Left lung (tissue), 10 donors: ENCODE measurements around the gene DNAJC27. TPM values are rescaled to one million over a fixed set of nuclear protein-coding genes. Genes with fewer than 3 reads are reported as not detected.

ENCODE experiments used
- ATAC-seq: fragments of 200-7000 bp; cut with Tn5 transposase; one replicate; pipeline ENCODE4 v1.9.1; 2020; ENCODE audit warnings: moderate library complexity
- DNase-seq, 4 donors: peaks; one replicate each; pipeline ENCODE4 v3.0.0-alpha.2; 2013 to 2020
- H3K27ac ChIP-seq, 2 donors: fragments of 200-600 bp; sonication (generic) in 1 of 2; one replicate each; pipeline versions ENCODE4 v1.5.0 to v1.8.0; 2020 to 2021
- H3K27me3 ChIP-seq, 2 donors: fragments of 200-600 bp; sonication (generic) in 1 of 2; one replicate each; pipeline versions ENCODE4 v1.5.0 to v1.8.0; 2020 to 2021
- H3K36me3 ChIP-seq, 2 donors: fragments of 200-600 bp; sonication (generic) in 1 of 2; one replicate each; pipeline versions ENCODE4 v1.5.0 to v1.8.0; 2020 to 2021
- H3K4me1 ChIP-seq, 2 donors: fragments of 200-600 bp; one replicate each; pipeline ENCODE4 v1.8.0; 2021
- H3K4me3 ChIP-seq, 2 donors: fragments of 200-600 bp; sonication (generic) in 1 of 2; one replicate each; pipeline versions ENCODE4 v1.5.0 to v1.8.0; 2020 to 2021; ENCODE audit warnings: mild to moderate bottlenecking in 1 of 2
- H3K9me3 ChIP-seq, 2 donors: fragments of 200-600 bp; sonication (generic) in 1 of 2; one replicate each; pipeline versions ENCODE4 v1.5.0 to v1.8.0; 2020 to 2021
- CTCF ChIP-seq, 2 donors: fragments of 200-600 bp; sonication (generic) in 1 of 2; IDR thresholded peaks; one replicate each; pipeline versions ENCODE4 v1.5.0 to v1.8.0; 2021; ENCODE audit warnings: antibody characterized with exemption in 2 of 2
- intact Hi-C, 2 donors: fragments of 100-400 bp; cut with DNase I; formaldehyde crosslinking; loops; one replicate each; pipeline versions ENCODE4 v1.11.2 to v1.14.2; 2022
- polyA plus RNA-seq, 6 donors: library from polyadenylated mRNA; unstranded; fragments of 120-200 nt; gene quantifications; one replicate each; pipeline ENCODE4 v1.2.1, GENCODE V29; 2013; ENCODE audit not compliant: insufficient read length in 6 of 6
- total RNA-seq, 2 donors: library from RNA; stranded (reverse); fragmentation: NEBNext Ultra II Directional; extraction: Animal tissue kit (Norgen Biotek cat#: 25700); gene quantifications; one replicate each; pipeline ENCODE4 v1.2.1, GENCODE V29; 2021
- donor health status: DM: no; HTN: yes; CAD: no.
- donor health status: DM: no; HTN: no; CAD: no.

The DNAJC27 gene
- total and polyA plus RNA-seq, 8 donors, result 4.9 to 11.9 (median 10.3) TPM

GRCh38 chr2:24981411-24982136, 9.8 kb upstream of the DNAJC27 start:
- intact Hi-C loops, result no loop called here
- ATAC-seq, result no peak
- no peaks in the 10 kb centered on the region for H3K36me3 ChIP-seq
- H3K27me3 ChIP-seq, result no peaks in the 10 kb centered on the region
- no peak overlapping the region for H3K4me3 ChIP-seq
- no peaks in the 10 kb centered on the region for H3K4me1 ChIP-seq
- H3K9me3 ChIP-seq, result no peaks in the 10 kb centered on the region
- no peak for TF ChIP-seq CTCF (IDR thresholded peaks at IDR 0.05)
- no peak overlapping the region for H3K27ac ChIP-seq
- DNase-seq, result no peak

GRCh38 chr2:24978661-24979060, 6.9 kb upstream of the DNAJC27 start:
- no peak for ATAC-seq
- intact Hi-C loops, result loop anchor here in 1 of 2 donors (5.0 to 10.0 kb wide), 2 partner anchors 149 to 216 kb away; no protein-coding TSS in a partner anchor
- H3K9me3 ChIP-seq, result no peaks in the 10 kb centered on the region
- no peak for TF ChIP-seq CTCF (IDR thresholded peaks at IDR 0.05)
- no peak overlapping the region for H3K27ac ChIP-seq
- no peaks in the 10 kb centered on the region for H3K27me3 ChIP-seq
- no peak for DNase-seq
- no peaks in the 10 kb centered on the region for H3K4me1 ChIP-seq
- no peaks in the 10 kb centered on the region for H3K36me3 ChIP-seq
- H3K4me3 ChIP-seq, result no peak overlapping the region

- H3K27me3 ChIP-seq, result no peaks in the 10 kb centered on the region
- no peaks in the 10 kb centered on the region for H3K9me3 ChIP-seq
- DNase-seq, result no peak
- no peak overlapping the region for H3K4me3 ChIP-seq
- H3K36me3 ChIP-seq, result no peaks in the 10 kb centered on the region
- ATAC-seq, result no peak
- H3K27ac ChIP-seq, result no peak overlapping the region
- no peak for TF ChIP-seq CTCF (IDR thresholded peaks at IDR 0.05)
- H3K4me1 ChIP-seq, result peaks cover 5 to 7% of the 10 kb centered on the region in 2 donors
- intact Hi-C loops, result loop anchor here in 1 of 2 donors (5.0 to 10.0 kb wide), 2 partner anchors 150 to 217 kb away; no protein-coding TSS in a partner anchor
Measured at GRCh38 chr2:24977631-24978030, 5.9 kb upstream of the DNAJC27 start.

GRCh38 chr2:24973812-24974211, 2.1 kb upstream of the DNAJC27 start:
- no peak for ATAC-seq
- Histone ChIP-seq H3K36me3 (no peaks in the 10 kb centered on the region), H3K27me3 (no peaks in the 10 kb centered on the region), H3K4me3 (no peak overlapping the region), H3K4me1 (peaks cover 5 to 13% of the 10 kb centered on the region in 2 donors), H3K27ac (peak overlapping the region in 1 of 2 donors; percentile 99), H3K9me3 (no peaks in the 10 kb centered on the region)
- intact Hi-C loops, result loop anchor here in 1 of 2 donors (10.0 kb wide), 1 partner anchor 221 kb away; no protein-coding TSS in a partner anchor
- no peak for TF ChIP-seq CTCF (IDR thresholded peaks at IDR 0.05)
- no peak for DNase-seq

GRCh38 chr2:24972315-24972961, 683 bp upstream of the DNAJC27 start:
- ATAC-seq (peak; percentile 5), DNase-seq (peak in 3 of 4 donors; percentile 54 to 66 (median 54))
- Histone ChIP-seq H3K27me3 (no peaks in the 10 kb centered on the region), H3K4me3 (peak overlapping the region; percentile 57 to 72), H3K27ac (peak overlapping the region; percentile 99), H3K36me3 (no peaks in the 10 kb centered on the region), H3K9me3 (no peaks in the 10 kb centered on the region), H3K4me1 (peaks cover 5 to 13% of the 10 kb centered on the region in 2 donors)
- no peak for TF ChIP-seq CTCF (IDR thresholded peaks at IDR 0.05)
- intact Hi-C loops, result loop anchor here in 1 of 2 donors (10.0 kb wide), 1 partner anchor 222 kb away; no protein-coding TSS in a partner anchor
